NCI-H510A (cell line): ENCODE data around the gene TRIP12.
"Not testable (repeated sequence)": the region's sequence is repeated elsewhere in the genome, so short reads cannot be mapped to it uniquely, and the experiment has no call there.

ENCODE experiments used
- DNase-seq: peaks from one replicate; lab custom pipeline; 2025; lab: John Stamatoyannopoulos, UW

Gene TRIP12

GRCh38 chr2:229874647-229875046 lies 47.2 kb downstream of the TRIP12 start:
- DNase-seq, result no peak

GRCh38 chr2:229873123-229873581 lies 48.7 kb downstream of the TRIP12 start:
- DNase-seq, result no peak

GRCh38 chr2:229870903-229871656 lies 50.7 kb downstream of the TRIP12 start:
- no peak for DNase-seq

- DNase-seq, result peak; percentile 8
These were observed 52.6 kb downstream of the TRIP12 start for GRCh38 chr2:229869226-229869625.

GRCh38 chr2:229868794-229869193 lies 53.0 kb downstream of the TRIP12 start:
- DNase-seq, result no peak

- no peak for DNase-seq
These were observed 56.8 kb downstream of the TRIP12 start for GRCh38 chr2:229865033-229865432.

GRCh38 chr2:229861431-229861830 lies 60.4 kb downstream of the TRIP12 start:
- DNase-seq, result no peak

- no peak for DNase-seq
These were observed 61.5 kb downstream of the TRIP12 start for GRCh38 chr2:229860334-229860733.

GRCh38 chr2:229858351-229858750 lies 63.5 kb downstream of the TRIP12 start:
- no peak for DNase-seq

GRCh38 chr2:229857634-229858033 lies 64.2 kb downstream of the TRIP12 start:
- no peak for DNase-seq

GRCh38 chr2:229856413-229856812 lies 65.4 kb downstream of the TRIP12 start:
- DNase-seq, result no peak

GRCh38 chr2:229855116-229855515 lies 66.7 kb downstream of the TRIP12 start:
- DNase-seq, result no peak

- no peak for DNase-seq
These were observed 69.2 kb downstream of the TRIP12 start for GRCh38 chr2:229852565-229852964.

- no peak for DNase-seq
These were observed 69.9 kb downstream of the TRIP12 start for GRCh38 chr2:229851870-229852269.

GRCh38 chr2:229850355-229851275 lies 71.2 kb downstream of the TRIP12 start:
- not testable (repeated sequence) for DNase-seq

- no peak for DNase-seq
These were observed 72.7 kb downstream of the TRIP12 start for GRCh38 chr2:229849073-229849472.

- DNase-seq, result no peak
These were observed 78.2 kb downstream of the TRIP12 start for GRCh38 chr2:229843613-229844012.

- DNase-seq, result no peak
These were observed 83.1 kb downstream of the TRIP12 start for GRCh38 chr2:229838729-229839128.

GRCh38 chr2:229836847-229837246 lies 85.0 kb downstream of the TRIP12 start:
- no peak for DNase-seq

GRCh38 chr2:229835596-229836283 lies 86.1 kb downstream of the TRIP12 start:
- no peak for DNase-seq

- DNase-seq, result not testable (repeated sequence)
These were observed 87.4 kb downstream of the TRIP12 start for GRCh38 chr2:229834368-229834767.

GRCh38 chr2:229832510-229832898 lies 89.3 kb downstream of the TRIP12 start:
- DNase-seq, result no peak
